ENCODE results near the gene PDE10A.

DNA sequence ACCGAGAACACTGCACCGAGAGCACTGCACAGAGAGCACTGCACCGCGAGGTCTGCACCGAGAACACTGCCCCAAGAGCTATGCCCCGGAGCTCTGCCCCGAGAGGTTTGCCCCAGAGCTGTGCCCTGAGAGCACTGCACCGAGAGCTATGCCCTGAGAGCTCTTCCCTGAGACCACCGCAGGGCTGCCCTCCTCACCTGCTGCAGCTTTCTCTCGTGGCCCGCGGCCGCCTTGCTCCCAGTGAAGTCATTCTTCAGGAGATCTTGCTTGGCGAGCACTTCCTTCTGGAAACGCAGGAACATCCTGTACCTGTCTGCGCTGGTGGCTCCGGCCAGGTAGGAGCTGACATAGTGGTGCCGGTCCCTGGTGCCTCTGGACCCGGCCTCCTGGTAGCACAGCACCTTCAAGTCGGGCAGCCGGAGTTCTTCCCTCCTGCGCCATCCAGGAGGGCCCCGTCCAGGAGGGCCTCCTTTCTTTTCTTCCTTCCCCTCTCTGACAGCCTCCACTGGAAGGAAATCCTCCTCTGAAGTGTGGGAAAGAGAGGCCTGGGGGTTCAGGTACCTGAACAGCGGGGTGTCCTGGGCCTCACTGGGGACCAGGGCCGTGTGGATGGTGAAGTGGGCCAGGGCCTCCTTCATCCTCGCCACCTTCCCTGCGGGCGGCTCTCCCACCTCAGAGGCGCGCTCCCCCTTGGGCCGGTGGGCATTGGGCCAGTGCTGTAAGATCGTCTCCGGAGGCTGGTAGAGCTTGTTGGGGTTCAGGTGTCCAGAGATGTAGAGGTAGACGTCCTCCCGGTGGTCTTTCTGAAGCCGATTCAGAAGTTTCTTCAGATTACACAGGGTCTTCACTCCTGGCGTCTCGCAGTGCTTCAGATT, 361.4 kb downstream of the PDE10A start:
- TF ChIP-seq MYBL2 (CRISPR knock-in tag; IDR thresholded peaks at IDR 0.05) = no peak
- no peak for TF ChIP-seq ZNF263 (CRISPR knock-in tag; IDR thresholded peaks at IDR 0.05; ENCODE audit: low read depth)
- no peak for TF ChIP-seq NR3C1 (CRISPR knock-in tag; conservative IDR thresholded peaks at IDR 0.05; ENCODE audit: low read depth)
- TF ChIP-seq, protein P1, sequence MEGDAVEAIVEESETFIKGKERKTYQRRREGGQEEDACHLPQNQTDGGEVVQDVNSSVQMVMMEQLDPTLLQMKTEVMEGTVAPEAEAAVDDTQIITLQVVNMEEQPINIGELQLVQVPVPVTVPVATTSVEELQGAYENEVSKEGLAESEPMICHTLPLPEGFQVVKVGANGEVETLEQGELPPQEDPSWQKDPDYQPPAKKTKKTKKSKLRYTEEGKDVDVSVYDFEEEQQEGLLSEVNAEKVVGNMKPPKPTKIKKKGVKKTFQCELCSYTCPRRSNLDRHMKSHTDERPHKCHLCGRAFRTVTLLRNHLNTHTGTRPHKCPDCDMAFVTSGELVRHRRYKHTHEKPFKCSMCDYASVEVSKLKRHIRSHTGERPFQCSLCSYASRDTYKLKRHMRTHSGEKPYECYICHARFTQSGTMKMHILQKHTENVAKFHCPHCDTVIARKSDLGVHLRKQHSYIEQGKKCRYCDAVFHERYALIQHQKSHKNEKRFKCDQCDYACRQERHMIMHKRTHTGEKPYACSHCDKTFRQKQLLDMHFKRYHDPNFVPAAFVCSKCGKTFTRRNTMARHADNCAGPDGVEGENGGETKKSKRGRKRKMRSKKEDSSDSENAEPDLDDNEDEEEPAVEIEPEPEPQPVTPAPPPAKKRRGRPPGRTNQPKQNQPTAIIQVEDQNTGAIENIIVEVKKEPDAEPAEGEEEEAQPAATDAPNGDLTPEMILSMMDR (IDR thresholded peaks at IDR 0.05) = no peak
- no peak for TF ChIP-seq NFE2L1 (CRISPR knock-in tag; IDR thresholded peaks at IDR 0.05)
- TF ChIP-seq, protein P2, sequence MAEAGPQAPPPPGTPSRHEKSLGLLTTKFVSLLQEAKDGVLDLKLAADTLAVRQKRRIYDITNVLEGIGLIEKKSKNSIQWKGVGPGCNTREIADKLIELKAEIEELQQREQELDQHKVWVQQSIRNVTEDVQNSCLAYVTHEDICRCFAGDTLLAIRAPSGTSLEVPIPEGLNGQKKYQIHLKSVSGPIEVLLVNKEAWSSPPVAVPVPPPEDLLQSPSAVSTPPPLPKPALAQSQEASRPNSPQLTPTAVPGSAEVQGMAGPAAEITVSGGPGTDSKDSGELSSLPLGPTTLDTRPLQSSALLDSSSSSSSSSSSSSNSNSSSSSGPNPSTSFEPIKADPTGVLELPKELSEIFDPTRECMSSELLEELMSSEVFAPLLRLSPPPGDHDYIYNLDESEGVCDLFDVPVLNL (CRISPR knock-in tag; IDR thresholded peaks at IDR 0.05; ENCODE audit: borderline replicate concordance, low read depth) = no peak
- TF ChIP-seq NR1H2 (CRISPR knock-in tag; IDR thresholded peaks at IDR 0.05) = no peak
- no peak for TF ChIP-seq ETV6 (CRISPR knock-in tag; IDR thresholded peaks at IDR 0.05)
- TF ChIP-seq ZNF121 (CRISPR knock-in tag; IDR thresholded peaks at IDR 0.05) = no peak
- TF ChIP-seq, protein P3, sequence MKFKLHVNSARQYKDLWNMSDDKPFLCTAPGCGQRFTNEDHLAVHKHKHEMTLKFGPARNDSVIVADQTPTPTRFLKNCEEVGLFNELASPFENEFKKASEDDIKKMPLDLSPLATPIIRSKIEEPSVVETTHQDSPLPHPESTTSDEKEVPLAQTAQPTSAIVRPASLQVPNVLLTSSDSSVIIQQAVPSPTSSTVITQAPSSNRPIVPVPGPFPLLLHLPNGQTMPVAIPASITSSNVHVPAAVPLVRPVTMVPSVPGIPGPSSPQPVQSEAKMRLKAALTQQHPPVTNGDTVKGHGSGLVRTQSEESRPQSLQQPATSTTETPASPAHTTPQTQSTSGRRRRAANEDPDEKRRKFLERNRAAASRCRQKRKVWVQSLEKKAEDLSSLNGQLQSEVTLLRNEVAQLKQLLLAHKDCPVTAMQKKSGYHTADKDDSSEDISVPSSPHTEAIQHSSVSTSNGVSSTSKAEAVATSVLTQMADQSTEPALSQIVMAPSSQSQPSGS (CRISPR knock-in tag; IDR thresholded peaks at IDR 0.05; ENCODE audit: borderline replicate concordance, low read depth) = no peak

All from WTC11 (cell line).